HepG2 (cell line): ENCODE measurements around the gene SLC6A6. TPM values are rescaled to one million over a fixed set of nuclear protein-coding genes. Genes with fewer than 3 reads are reported as not detected.

Experiments
- GABPA ChIP-seq, 2 experiments: IDR thresholded peaks; 2 replicates each; pipeline ENCODE4 v1.6.1; 2011 to 2016; ENCODE audit warnings: low read depth in 2 of 2, low read length in 1 of 2, missing biosample characterization in 1 of 2, missing genetic modification characterization in 1 of 2
- GABPB1 ChIP-seq: IDR thresholded peaks from 2 replicates; pipeline ENCODE4 v1.6.1; 2016; ENCODE audit warnings: mild to moderate bottlenecking, missing genetic modification reagents, moderate library complexity, missing compliant biosample characterization
- JUNB ChIP-seq: sonication (generic); formaldehyde crosslinking; IDR thresholded peaks from 2 replicates; pipeline ENCODE4 v1.8.0; 2022; ENCODE audit warnings: missing genetic modification reagents, mild to moderate bottlenecking, borderline replicate concordance
- LCORL ChIP-seq, 2 experiments: fragments of 450-650 bp in 1 of 2; sonication (generic) in 1 of 2; formaldehyde crosslinking in 1 of 2; IDR thresholded peaks; 2 replicates each; pipeline versions ENCODE4 v1.5.0 to v1.6.1; 2017 to 2020; ENCODE audit warnings: antibody characterized with exemption in 1 of 2, missing genetic modification reagents in 1 of 2
- NR2F6 ChIP-seq, 2 experiments: IDR thresholded peaks; 2 replicates each; pipeline ENCODE4 v1.6.1; 2016; ENCODE audit warnings: antibody characterized with exemption in 1 of 2, mild to moderate bottlenecking in 1 of 2
- RBM22 ChIP-seq: fragments of 200-400 bp; formaldehyde crosslinking; optimal IDR thresholded peaks from 2 replicates; pipeline ENCODE3; 2017; ENCODE audit warnings: mild to moderate bottlenecking, low read length, moderate library complexity
- TGIF2 ChIP-seq: IDR thresholded peaks from 2 replicates; pipeline ENCODE4 v1.6.1; 2016; ENCODE audit warnings: control low read depth, missing compliant biosample characterization
- ZFX ChIP-seq: sonication (generic); formaldehyde crosslinking; IDR thresholded peaks from 2 replicates; pipeline ENCODE4 v1.4.0; 2020; ENCODE audit warnings: mild to moderate bottlenecking, low read depth, missing genetic modification reagents, moderate library complexity
- ZFY ChIP-seq: sonication (generic); formaldehyde crosslinking; IDR thresholded peaks from 2 replicates; pipeline ENCODE4 v1.4.0; 2020; ENCODE audit warnings: missing genetic modification reagents
- ZGPAT ChIP-seq: IDR thresholded peaks from 2 replicates; pipeline ENCODE4 v1.6.1; 2016; ENCODE audit warnings: mild to moderate bottlenecking
- ZNF337 ChIP-seq: sonication (generic); formaldehyde crosslinking; IDR thresholded peaks from 2 replicates; pipeline ENCODE4 v1.5.1; 2020; ENCODE audit warnings: missing genetic modification reagents, low read depth, mild to moderate bottlenecking, borderline replicate concordance
- polyA plus RNA-seq, 8 experiments: library from polyadenylated mRNA; depleted of rRNA in 3 of 8; stranded (reverse) in 7 of 8; unstranded in 1 of 8; fragments of >200 nt; fragmentation: Illumina TruSeq in 4 of 8; extraction: Trizol in 4 of 8; gene quantifications; 2 replicates each; pipeline versions ENCODE4 v1.2.1 to v1.2.3, GENCODE V29; 2011 to 2016; ENCODE audit warnings: low read depth in 4 of 8, missing spikeins in 1 of 8, mixed read lengths in 1 of 8; ENCODE audit not compliant: insufficient read depth in 1 of 8
- total RNA-seq, 5 experiments: library from RNA; depleted of rRNA; stranded (reverse); fragments of >200 nt; fragmentation: Illumina TruSeq; extraction: Trizol; gene quantifications; 2 replicates each; pipeline ENCODE4 v1.2.3, GENCODE V29; 2016; ENCODE audit warnings: low read depth in 1 of 5
- TF ChIP-seq, protein P1 (sequence below): sonication (generic); formaldehyde crosslinking; IDR thresholded peaks from 2 replicates; pipeline ENCODE4 v1.8.0; 2022; ENCODE audit warnings: mild to moderate bottlenecking, missing genetic modification reagents; ENCODE audit not compliant: insufficient replicate concordance
- TF ChIP-seq, protein P2 (sequence below): IDR thresholded peaks from 2 replicates; pipeline ENCODE4 v1.6.1; 2016; ENCODE audit warnings: control low read depth
- TF ChIP-seq, protein P3 (sequence below): sonication (generic); formaldehyde crosslinking; IDR thresholded peaks from 2 replicates; pipeline ENCODE4 v1.4.0; 2020; ENCODE audit warnings: missing genetic modification reagents, borderline replicate concordance

SLC6A6 gene
- total and polyA plus RNA-seq, 2 of the 13 experiments (the other 11 are each of a cell fraction or from before 2014, with no cell fraction given), result 14.1 to 20.7 TPM

DNA sequence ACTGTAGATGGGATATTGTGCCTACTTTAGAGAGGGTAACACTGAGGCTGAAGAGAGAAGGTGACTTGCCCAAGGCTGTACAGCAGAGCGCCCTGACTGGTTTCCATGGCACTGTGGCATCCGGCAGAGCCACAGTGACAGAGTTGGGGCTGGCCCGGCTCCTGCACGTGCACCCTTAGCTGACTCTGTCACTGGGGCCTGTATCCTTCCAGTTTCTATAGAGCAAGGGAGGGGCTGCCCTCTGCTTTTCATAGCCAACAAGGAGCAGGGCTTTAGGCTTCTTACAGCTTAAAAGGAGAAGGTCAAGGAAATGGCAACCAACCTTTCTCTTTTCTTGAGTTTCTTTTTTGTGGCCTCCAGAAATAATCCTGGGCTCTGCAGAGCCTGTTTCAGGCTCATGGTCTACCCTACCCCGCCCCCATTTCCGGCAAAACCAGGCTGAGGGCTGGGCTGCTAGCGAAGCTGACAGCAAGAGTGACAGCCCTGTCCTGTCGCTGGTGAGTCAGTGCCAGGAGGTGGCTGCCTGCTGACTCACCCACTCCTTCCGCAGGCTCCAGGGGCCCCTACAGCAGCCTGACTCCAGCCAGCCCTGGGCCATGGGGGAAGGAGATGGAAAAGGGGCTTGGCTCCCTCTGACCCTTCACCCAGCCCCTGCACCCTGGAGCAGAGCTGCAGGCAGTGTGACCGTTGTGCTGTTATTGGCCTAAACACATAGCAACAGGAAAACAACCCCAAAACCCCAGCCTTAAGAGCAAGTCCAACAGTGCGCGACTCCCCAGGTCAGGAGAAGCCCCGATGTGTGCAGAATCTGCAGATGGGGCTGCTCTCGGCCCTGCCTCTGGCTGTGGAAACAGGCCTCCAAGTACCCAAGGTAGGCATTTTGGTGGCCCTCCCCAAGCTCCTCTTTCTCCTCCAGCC, 29.8 kb downstream of the SLC6A6 start (continued):
- TF ChIP-seq, protein P1, sequence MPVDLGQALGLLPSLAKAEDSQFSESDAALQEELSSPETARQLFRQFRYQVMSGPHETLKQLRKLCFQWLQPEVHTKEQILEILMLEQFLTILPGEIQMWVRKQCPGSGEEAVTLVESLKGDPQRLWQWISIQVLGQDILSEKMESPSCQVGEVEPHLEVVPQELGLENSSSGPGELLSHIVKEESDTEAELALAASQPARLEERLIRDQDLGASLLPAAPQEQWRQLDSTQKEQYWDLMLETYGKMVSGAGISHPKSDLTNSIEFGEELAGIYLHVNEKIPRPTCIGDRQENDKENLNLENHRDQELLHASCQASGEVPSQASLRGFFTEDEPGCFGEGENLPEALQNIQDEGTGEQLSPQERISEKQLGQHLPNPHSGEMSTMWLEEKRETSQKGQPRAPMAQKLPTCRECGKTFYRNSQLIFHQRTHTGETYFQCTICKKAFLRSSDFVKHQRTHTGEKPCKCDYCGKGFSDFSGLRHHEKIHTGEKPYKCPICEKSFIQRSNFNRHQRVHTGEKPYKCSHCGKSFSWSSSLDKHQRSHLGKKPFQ (CRISPR knock-in tag), result peak; percentile 85
- TF ChIP-seq NR2F6 (IDR thresholded peaks at IDR 0.05) (no peak), NR2F6 (CRISPR knock-in tag; IDR thresholded peaks at IDR 0.05) (peak; percentile 39; the same call in 1 of the 2 replicates), ZNF337 (CRISPR knock-in tag) (no peak), ZFY (no peak), ZFX (CRISPR knock-in tag) (peak; percentile 45; the same call in 1 of the 2 replicates), GABPB1 (peak; percentile 78), JUNB (CRISPR knock-in tag) (no peak), RBM22 (no peak), TGIF2 (peak; percentile 88), LCORL (IDR thresholded peaks at IDR 0.05) (no peak), LCORL (CRISPR knock-in tag; IDR thresholded peaks at IDR 0.05) (peak; percentile 54; the same call in 1 of the 2 replicates), ZGPAT (CRISPR knock-in tag) (peak; percentile 66; the same call in 1 of the 2 replicates), GABPA (IDR thresholded peaks at IDR 0.05; ENCODE audit: low read depth, low read length) (no peak), GABPA (CRISPR knock-in tag; IDR thresholded peaks at IDR 0.05; ENCODE audit: low read depth) (peak; percentile 72)
- TF ChIP-seq, protein P2, sequence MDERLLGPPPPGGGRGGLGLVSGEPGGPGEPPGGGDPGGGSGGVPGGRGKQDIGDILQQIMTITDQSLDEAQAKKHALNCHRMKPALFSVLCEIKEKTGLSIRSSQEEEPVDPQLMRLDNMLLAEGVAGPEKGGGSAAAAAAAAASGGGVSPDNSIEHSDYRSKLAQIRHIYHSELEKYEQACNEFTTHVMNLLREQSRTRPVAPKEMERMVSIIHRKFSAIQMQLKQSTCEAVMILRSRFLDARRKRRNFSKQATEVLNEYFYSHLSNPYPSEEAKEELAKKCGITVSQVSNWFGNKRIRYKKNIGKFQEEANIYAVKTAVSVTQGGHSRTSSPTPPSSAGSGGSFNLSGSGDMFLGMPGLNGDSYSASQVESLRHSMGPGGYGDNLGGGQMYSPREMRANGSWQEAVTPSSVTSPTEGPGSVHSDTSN (CRISPR knock-in tag), result peak; percentile 84
- TF ChIP-seq, protein P3, sequence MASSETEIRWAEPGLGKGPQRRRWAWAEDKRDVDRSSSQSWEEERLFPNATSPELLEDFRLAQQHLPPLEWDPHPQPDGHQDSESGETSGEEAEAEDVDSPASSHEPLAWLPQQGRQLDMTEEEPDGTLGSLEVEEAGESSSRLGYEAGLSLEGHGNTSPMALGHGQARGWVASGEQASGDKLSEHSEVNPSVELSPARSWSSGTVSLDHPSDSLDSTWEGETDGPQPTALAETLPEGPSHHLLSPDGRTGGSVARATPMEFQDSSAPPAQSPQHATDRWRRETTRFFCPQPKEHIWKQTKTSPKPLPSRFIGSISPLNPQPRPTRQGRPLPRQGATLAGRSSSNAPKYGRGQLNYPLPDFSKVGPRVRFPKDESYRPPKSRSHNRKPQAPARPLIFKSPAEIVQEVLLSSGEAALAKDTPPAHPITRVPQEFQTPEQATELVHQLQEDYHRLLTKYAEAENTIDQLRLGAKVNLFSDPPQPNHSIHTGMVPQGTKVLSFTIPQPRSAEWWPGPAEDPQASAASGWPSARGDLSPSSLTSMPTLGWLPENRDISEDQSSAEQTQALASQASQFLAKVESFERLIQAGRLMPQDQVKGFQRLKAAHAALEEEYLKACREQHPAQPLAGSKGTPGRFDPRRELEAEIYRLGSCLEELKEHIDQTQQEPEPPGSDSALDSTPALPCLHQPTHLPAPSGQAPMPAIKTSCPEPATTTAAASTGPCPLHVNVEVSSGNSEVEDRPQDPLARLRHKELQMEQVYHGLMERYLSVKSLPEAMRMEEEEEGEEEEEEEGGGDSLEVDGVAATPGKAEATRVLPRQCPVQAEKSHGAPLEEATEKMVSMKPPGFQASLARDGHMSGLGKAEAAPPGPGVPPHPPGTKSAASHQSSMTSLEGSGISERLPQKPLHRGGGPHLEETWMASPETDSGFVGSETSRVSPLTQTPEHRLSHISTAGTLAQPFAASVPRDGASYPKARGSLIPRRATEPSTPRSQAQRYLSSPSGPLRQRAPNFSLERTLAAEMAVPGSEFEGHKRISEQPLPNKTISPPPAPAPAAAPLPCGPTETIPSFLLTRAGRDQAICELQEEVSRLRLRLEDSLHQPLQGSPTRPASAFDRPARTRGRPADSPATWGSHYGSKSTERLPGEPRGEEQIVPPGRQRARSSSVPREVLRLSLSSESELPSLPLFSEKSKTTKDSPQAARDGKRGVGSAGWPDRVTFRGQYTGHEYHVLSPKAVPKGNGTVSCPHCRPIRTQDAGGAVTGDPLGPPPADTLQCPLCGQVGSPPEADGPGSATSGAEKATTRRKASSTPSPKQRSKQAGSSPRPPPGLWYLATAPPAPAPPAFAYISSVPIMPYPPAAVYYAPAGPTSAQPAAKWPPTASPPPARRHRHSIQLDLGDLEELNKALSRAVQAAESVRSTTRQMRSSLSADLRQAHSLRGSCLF, result no peak
